ENCODE data around the gene SPN. TPM values are rescaled to one million over a fixed set of nuclear protein-coding genes. Genes with fewer than 3 reads are reported as not detected.
"Not testable (repeated sequence)": the region's sequence is repeated elsewhere in the genome, so short reads cannot be mapped to it uniquely, and the experiment has no call there.

Gene SPN
- 0.14 and 0.31 TPM in 2 replicates for total RNA-seq (ENCODE audit: low replicate concordance)
- long read RNA-seq: 0 reads

GRCh38 chr16:29663016-29663806 lies at the start of gene SPN:
SPN (plus strand) TSS chr16:29663247; CDS start chr16:29663729, 482 bp downstream.
- DNase-seq (ENCODE audit: extremely low spot score, unreplicated experiment): no peak
- Mint-ChIP-seq H3K4me3 (no peak within 1 kb of the TSS), H3K27me3 (no peaks in the 10 kb centered on the region), H3K36me3 (no peaks in the 10 kb centered on the region), H3K27ac (no peak within 1 kb of the TSS), H3K9me3 (no peaks in the 10 kb centered on the region), H3K4me1 (ENCODE audit: unreplicated experiment) (peaks cover 31% of the 10 kb centered on the region)
- TF ChIP-seq CTCF (conservative IDR thresholded peaks at IDR 0.05): no peak

- H3K36me3 Mint-ChIP-seq, H3K27ac Mint-ChIP-seq, H3K27me3 Mint-ChIP-seq, H3K9me3 Mint-ChIP-seq: not testable (repeated sequence)
- Mint-ChIP-seq H3K4me1 (ENCODE audit: unreplicated experiment) (peaks cover 19% of the 10 kb centered on the region), H3K4me3 (peak overlapping the region; percentile 92)
- peak; percentile 92 for DNase-seq (ENCODE audit: extremely low spot score, unreplicated experiment)
These were observed 49.6 kb upstream of the SPN start for GRCh38 chr16:29613307-29614057.

GRCh38 chr16:29614691-29615314 lies 48.2 kb upstream of the SPN start:
- Mint-ChIP-seq H3K4me3 (peak overlapping the region; percentile 68), H3K27ac (peak overlapping the region; percentile 50), H3K4me1 (ENCODE audit: unreplicated experiment) (peaks cover 11% of the 10 kb centered on the region)
- DNase-seq (ENCODE audit: extremely low spot score, unreplicated experiment); H3K9me3 Mint-ChIP-seq; H3K27me3 Mint-ChIP-seq; H3K36me3 Mint-ChIP-seq: not testable (repeated sequence)

GRCh38 chr16:29616127-29616526 lies 46.9 kb upstream of the SPN start:
- not testable (repeated sequence) for DNase-seq (ENCODE audit: extremely low spot score, unreplicated experiment); H3K9me3 Mint-ChIP-seq; H3K27me3 Mint-ChIP-seq; H3K27ac Mint-ChIP-seq; H3K36me3 Mint-ChIP-seq
- Mint-ChIP-seq H3K4me3 (peak overlapping the region; percentile 29), H3K4me1 (ENCODE audit: unreplicated experiment) (peaks cover 11% of the 10 kb centered on the region)

- H3K27ac Mint-ChIP-seq; H3K36me3 Mint-ChIP-seq; H3K9me3 Mint-ChIP-seq; DNase-seq (ENCODE audit: extremely low spot score, unreplicated experiment); H3K4me3 Mint-ChIP-seq; H3K27me3 Mint-ChIP-seq; H3K4me1 Mint-ChIP-seq (ENCODE audit: unreplicated experiment): not testable (repeated sequence)
- peak; percentile 46 for TF ChIP-seq CTCF (conservative IDR thresholded peaks at IDR 0.05)
These were observed 42.5 kb upstream of the SPN start for GRCh38 chr16:29620591-29620990.

GRCh38 chr16:29622738-29623137 lies 40.3 kb upstream of the SPN start:
- not testable (repeated sequence) for H3K27ac Mint-ChIP-seq; H3K9me3 Mint-ChIP-seq; DNase-seq (ENCODE audit: extremely low spot score, unreplicated experiment); H3K36me3 Mint-ChIP-seq; H3K4me1 Mint-ChIP-seq (ENCODE audit: unreplicated experiment); H3K4me3 Mint-ChIP-seq; H3K27me3 Mint-ChIP-seq

GRCh38 chr16:29623253-29623652 lies 39.8 kb upstream of the SPN start:
- not testable (repeated sequence) for H3K4me3 Mint-ChIP-seq; H3K36me3 Mint-ChIP-seq; H3K27me3 Mint-ChIP-seq; DNase-seq (ENCODE audit: extremely low spot score, unreplicated experiment); H3K27ac Mint-ChIP-seq; H3K4me1 Mint-ChIP-seq (ENCODE audit: unreplicated experiment); H3K9me3 Mint-ChIP-seq

- H3K36me3 Mint-ChIP-seq; H3K9me3 Mint-ChIP-seq; H3K27me3 Mint-ChIP-seq; H3K4me3 Mint-ChIP-seq; H3K4me1 Mint-ChIP-seq (ENCODE audit: unreplicated experiment); H3K27ac Mint-ChIP-seq; DNase-seq (ENCODE audit: extremely low spot score, unreplicated experiment): not testable (repeated sequence)
These were observed 37.9 kb upstream of the SPN start for GRCh38 chr16:29625114-29625513.

GRCh38 chr16:29626778-29627331 lies 36.2 kb upstream of the SPN start:
- not testable (repeated sequence) for H3K4me3 Mint-ChIP-seq; H3K4me1 Mint-ChIP-seq (ENCODE audit: unreplicated experiment); DNase-seq (ENCODE audit: extremely low spot score, unreplicated experiment); H3K36me3 Mint-ChIP-seq; H3K9me3 Mint-ChIP-seq; H3K27ac Mint-ChIP-seq; H3K27me3 Mint-ChIP-seq

GRCh38 chr16:29627661-29628075 lies 35.4 kb upstream of the SPN start:
- not testable (repeated sequence) for H3K9me3 Mint-ChIP-seq; H3K4me1 Mint-ChIP-seq (ENCODE audit: unreplicated experiment); DNase-seq (ENCODE audit: extremely low spot score, unreplicated experiment); H3K27ac Mint-ChIP-seq; H3K36me3 Mint-ChIP-seq; H3K27me3 Mint-ChIP-seq; H3K4me3 Mint-ChIP-seq

- not testable (repeated sequence) for H3K36me3 Mint-ChIP-seq, H3K9me3 Mint-ChIP-seq, H3K27ac Mint-ChIP-seq
These were observed 34.3 kb upstream of the SPN start for GRCh38 chr16:29628707-29629106.

More at GRCh38 chr16:29628707-29629106, 34.3 kb upstream of the SPN start:
- not testable (repeated sequence) for DNase-seq (ENCODE audit: extremely low spot score, unreplicated experiment); H3K4me3 Mint-ChIP-seq; H3K27me3 Mint-ChIP-seq; H3K4me1 Mint-ChIP-seq (ENCODE audit: unreplicated experiment)

All from type B pancreatic cell (in vitro differentiated cells).